HG02610 (cell line): Measurements from ENCODE around the gene JPH3.
"Not testable (repeated sequence)": the region's sequence is repeated elsewhere in the genome, so short reads cannot be mapped to it uniquely, and the experiment has no call there.

Experiments
- ATAC-seq: cut with Tn5 transposase; IDR thresholded peaks from one replicate; pipeline ENCODE4 v1.9.1; 2021; ENCODE audit warnings: mild to moderate bottlenecking, moderate library complexity; ENCODE audit not compliant: unreplicated experiment

The JPH3 gene

GRCh38 chr16:87677830-87678229 is 75.5 kb downstream of the JPH3 start:
- no peak for ATAC-seq

GRCh38 chr16:87678618-87679017 is 76.3 kb downstream of the JPH3 start:
- ATAC-seq, result no peak

- ATAC-seq, result no peak
Observed at GRCh38 chr16:87679593-87680271, 77.4 kb downstream of the JPH3 start.

- no peak for ATAC-seq
Observed at GRCh38 chr16:87680272-87680644, 78.0 kb downstream of the JPH3 start.

- not testable (repeated sequence) for ATAC-seq
Observed at GRCh38 chr16:87681051-87681602, 78.8 kb downstream of the JPH3 start.

GRCh38 chr16:87681981-87682570 is 79.8 kb downstream of the JPH3 start:
- ATAC-seq, result no peak

GRCh38 chr16:87682852-87683399 is 80.6 kb downstream of the JPH3 start:
- ATAC-seq, result no peak

DNA sequence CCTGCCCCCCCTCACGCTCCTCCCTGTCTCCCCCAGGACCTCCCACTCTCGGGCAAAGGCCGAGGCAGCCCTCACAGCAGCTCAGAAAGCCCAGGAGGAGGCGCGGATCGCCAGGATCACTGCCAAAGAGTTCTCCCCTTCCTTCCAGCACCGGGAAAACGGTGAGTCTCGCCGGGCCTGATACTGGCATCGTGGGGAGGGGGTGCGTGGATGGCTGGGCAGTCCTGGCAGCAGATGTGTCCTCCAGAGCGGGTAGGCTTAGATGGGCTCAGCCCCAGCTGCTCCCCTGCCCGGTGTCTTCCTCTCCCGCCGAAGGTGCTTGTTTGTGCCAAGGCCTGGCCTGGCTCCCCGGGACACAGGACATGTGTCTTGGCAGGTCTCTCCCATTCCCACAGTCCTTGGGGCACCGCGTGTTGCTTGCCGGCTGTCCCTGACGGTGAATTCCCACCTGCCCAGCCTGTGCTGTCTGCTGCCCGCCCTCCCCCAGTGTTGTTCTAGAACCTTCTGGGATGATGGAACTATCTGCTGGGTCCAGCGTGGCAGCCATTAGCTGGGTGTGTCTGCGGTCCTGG is 81.9 kb downstream of the JPH3 start:
- ATAC-seq, result no peak

DNA sequence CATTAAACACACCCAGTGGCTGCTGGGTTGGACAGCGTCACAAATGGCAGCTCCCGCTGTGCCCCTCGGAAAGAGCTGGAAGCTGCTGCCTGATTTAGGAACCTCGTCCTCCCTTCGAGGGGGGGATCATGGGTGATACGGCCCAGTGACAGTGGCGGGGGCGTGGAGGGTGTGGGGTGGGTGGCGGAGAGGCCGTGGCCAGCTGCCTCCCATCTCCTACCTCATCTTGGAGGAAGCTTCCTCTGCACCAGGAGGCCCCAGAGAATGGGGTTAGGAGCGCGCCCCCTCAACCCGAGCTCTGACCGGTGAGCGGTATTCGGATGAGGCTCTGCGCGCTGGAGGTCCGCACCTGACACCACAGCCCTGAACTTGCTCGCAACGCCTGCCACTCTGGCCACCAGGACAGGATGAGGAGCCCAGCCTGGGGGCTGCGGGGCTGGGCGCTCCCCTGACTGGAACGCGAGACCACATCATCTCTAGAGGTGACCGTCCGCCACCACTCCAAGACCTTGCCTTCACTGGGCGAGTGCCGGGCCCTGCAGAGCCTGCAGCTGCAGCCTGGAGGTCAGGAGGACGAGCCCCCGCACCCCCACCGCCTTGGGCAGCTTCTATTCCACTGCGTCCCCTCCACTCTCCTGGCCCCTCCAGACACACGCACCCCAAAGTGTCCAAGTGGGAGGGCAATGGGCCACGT is 82.5 kb downstream of the JPH3 start:
- ATAC-seq, result no peak

GRCh38 chr16:87685405-87685755 is 83.1 kb downstream of the JPH3 start:
- no peak for ATAC-seq

GRCh38 chr16:87685766-87686165 is 83.5 kb downstream of the JPH3 start:
- ATAC-seq, result no peak

DNA sequence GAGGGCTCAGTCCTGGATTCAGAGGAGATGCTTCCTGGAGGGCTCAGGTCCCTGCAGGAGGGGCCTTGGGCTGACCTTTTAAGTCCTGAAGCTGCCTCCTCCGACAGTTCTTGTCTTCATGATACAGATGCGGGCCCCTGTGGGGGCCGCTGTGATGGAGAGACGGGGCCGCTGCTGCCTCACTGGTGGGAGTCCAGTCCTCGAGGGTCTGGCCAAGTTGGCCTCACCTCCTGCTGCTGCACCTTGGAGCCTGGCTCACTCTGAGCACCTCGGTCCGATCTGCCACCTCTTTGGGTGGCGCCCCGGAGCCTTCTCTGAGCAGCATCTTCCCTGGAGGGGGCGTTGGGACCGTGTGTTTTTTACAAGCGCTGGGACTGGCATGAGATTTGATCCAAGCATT is 84.4 kb downstream of the JPH3 start:
- no peak for ATAC-seq

- no peak for ATAC-seq
Observed at GRCh38 chr16:87687126-87687910, 85.0 kb downstream of the JPH3 start.

DNA sequence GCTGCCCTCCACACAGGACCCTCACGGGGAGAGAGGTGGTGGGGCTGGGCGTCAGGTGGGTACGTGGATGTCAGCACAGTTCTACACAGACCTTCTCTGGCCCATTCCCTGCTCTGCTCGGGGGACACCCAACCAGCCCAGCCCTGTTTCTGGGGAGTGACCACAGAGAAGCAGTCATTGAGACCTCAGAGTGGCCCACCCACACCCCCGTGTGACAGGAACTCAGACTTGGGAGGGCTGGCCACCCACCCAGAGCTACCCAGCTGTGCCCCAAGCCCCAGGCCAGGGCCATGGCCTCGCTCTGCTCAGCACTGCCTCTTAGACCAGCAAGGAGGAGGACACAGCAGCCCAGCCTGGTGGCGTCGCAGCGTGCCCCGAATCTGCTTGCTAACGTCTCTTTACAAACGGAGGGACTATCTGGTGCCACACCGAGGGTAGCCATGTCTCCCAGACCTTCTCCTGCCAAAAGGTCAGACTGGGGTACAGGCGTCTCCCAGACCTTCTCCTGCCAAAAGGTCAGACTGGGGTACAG is 85.8 kb downstream of the JPH3 start:
- no peak for ATAC-seq

DNA sequence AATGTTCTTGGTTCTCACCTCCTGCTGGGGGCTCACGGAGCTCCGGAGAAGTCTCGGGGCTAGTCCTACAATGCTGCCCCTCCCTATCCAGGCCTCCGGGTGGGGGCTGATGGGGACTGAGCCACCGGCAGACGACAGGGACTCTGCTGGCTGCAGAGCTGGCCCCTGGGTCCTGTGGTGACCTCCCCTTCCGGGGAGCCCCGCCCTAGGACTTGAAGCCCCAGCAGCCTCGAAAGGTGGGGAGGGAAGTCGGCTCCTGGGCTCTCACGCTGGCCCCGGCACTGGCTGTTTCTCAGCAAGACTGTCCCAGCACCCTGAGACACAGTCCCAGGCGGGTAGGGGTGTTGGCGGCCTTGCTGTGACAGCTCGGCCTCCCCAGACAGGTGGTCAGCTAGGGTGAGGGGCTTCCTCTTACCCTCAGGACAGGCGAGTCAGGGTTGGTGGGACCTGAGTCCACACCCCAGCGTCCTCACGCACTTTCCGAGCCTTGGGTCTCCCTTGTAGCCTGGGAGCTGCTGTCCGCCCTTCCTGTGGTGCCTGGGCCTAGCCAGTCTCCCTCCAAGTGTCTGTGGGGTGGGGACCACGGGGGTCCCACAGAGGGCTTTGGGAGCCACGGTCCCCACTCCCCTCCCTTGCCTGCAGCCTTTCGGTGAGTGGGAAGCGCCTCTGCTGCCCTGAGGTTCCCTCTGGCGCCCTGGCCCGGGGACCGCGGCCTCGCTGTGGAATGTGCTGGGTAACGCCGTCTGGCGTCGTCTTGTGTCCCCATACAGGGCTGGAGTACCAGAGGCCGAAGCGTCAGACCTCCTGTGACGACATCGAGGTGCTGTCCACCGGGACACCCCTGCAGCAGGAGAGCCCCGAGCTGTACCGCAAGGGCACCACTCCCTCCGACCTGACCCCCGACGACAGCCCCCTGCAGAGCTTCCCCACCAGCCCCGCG is 86.8 kb downstream of the JPH3 start:
- no peak for ATAC-seq

DNA sequence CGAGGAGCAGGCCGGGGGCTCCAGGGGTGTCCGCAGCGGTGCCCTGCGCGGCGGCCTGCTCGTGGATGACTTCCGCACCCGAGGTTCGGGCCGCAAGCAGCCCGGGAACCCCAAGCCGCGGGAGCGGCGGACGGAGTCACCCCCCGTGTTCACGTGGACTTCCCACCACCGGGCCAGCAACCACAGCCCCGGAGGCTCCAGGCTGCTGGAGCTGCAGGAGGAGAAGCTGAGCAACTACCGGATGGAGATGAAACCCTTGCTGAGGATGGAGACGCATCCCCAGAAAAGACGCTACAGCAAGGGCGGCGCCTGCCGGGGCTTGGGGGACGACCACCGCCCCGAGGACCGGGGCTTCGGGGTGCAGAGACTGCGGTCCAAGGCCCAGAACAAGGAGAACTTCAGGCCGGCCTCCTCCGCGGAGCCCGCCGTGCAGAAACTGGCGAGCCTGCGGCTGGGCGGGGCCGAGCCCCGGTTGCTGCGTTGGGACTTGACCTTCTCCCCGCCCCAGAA is 87.7 kb downstream of the JPH3 start:
- ATAC-seq, result no peak

DNA sequence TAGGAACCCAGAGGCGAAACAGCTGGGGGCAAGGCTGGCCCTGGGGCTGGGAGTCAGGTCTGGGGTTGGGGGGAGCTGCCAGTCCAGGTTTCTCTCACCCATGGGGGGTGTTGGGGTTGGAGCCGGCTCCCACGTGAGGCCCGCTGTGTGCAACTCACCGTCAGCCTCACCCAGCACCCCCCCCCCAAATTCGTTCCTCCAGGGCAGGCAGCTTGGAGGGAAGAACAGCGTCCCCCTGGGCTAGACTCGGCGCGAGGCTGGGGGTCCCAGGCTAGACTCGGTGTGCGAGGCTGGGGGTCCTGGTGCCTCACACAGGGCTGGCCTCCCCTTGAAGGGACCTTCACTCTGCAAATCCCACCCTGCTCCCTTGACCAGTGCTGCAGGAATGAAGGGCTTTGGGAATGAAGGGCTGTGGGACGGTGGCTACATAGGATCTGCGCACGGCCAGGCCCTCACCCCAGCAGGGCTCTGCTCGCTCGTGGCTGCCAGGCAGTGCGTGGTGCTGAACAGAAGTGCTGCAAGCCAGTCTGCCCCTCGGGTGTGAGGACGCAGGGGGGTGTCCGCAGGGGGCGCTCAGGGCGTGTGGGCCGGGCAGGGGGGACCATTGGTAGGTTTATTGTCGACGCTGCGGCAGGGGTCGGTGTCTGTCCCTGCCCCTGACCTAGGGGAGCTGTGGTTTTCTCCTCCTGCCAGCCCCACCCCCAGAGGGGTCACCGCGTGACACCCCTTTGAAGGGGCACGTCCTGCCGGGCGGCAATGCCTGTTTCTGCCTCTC is 88.8 kb downstream of the JPH3 start:
- ATAC-seq, result no peak

DNA sequence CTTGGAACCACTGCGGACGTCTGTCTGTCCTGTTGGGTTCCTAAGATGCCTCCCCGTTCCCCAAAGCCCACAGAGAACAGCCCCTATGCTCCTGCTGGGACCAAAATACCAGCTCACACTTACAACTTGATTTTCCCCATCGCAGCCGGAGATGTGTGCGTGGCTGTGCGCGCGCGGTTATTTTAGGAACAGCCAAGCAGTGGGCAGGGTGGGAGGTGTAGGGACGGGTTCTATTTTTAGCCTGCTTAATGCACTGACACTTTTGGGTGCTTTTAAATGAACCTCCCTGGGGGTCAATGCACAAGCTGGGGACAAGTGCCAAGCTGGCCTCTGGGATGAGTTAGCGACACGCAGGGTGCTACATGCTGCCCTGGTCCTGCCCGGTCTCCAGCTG is 89.4 kb downstream of the JPH3 start:
- ATAC-seq, result no peak
